Measurements from ENCODE around the gene DOCK10.

Gene DOCK10

DNA sequence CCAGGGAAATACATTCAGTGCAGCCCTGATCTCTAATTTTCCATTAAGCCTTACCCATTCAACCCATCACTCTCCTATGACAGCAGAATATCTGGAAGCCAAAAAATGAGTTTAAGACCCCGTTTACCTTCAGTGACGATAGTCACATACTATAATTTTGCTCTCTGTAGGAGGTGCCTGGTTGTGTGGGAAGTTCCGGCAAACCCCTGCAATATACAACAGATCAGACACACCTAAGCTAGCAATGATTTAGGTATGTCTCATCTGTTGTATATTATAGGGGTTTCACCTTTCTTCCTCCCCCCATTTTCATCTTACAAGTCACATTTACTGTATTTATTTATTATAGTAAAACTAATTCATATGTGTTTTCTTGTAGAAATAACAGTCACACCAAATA, 101.7 kb downstream of the DOCK10 start:
- H2AFZ ChIP-seq (ENCODE audit: low read length), result no peak overlapping the region
- no peak overlapping the region for H3K4me2 ChIP-seq (ENCODE audit: insufficient read depth, low read length, poor library complexity, severe bottlenecking)
- no peak overlapping the region for H4K91ac ChIP-seq (ENCODE audit: low read depth, low read length, poor library complexity)
- no peak overlapping the region for H3K23ac ChIP-seq (ENCODE audit: low read depth, low read length, poor library complexity)
- no CpG with 5 or more reads among the region's 3 CpGs for WGBS, 2 donors (ENCODE audit: extremely low coverage in 2 of 2, insufficient read length in 2 of 2, insufficient replicate concordance in 1 of 2)
- H3K4ac ChIP-seq (ENCODE audit: low read length), result no peak overlapping the region
- no peak overlapping the region for H3K4me3 ChIP-seq (ENCODE audit: low read length in 2 of 2)
- H2BK5ac ChIP-seq (ENCODE audit: low read length), result no peak overlapping the region
- H4K8ac ChIP-seq (ENCODE audit: low read depth, low read length), result no peak overlapping the region
- H3K4me1 ChIP-seq (ENCODE audit: control insufficient read depth in 2 of 2, insufficient read depth in 1 of 2, low read depth in 1 of 2, low read length in 2 of 2), result peaks cover 5 to 11% of the 10 kb centered on the region in 2 donors
- H2BK120ac ChIP-seq (ENCODE audit: low read depth, low read length), result no peak overlapping the region
- H2BK12ac ChIP-seq (ENCODE audit: low read length), result no peak overlapping the region
- no peak overlapping the region for H3K18ac ChIP-seq (ENCODE audit: low read length)
- no peak overlapping the region for H2AK5ac ChIP-seq (ENCODE audit: low read depth, low read length)
- H2BK15ac ChIP-seq (ENCODE audit: low read length), result no peak overlapping the region
- H3K9ac ChIP-seq (ENCODE audit: low read depth, low read length, poor library complexity), result no peak overlapping the region
- no peaks in the 10 kb centered on the region for H3K9me3 ChIP-seq (replicated peaks in 1 of 2; ENCODE audit: control insufficient read depth in 2 of 2, insufficient read depth in 1 of 2, low read depth in 1 of 2, low read length in 2 of 2)
- H3K27me3 ChIP-seq (ENCODE audit: control insufficient read depth in 3 of 3, insufficient read depth in 3 of 3, low read depth in 1 of 3, low read length in 3 of 3), result no peaks in the 10 kb centered on the region
- no peaks in the 10 kb centered on the region for H3K79me1 ChIP-seq (ENCODE audit: low read depth, low read length)
- no peaks in the 10 kb centered on the region for H3K36me3 ChIP-seq (replicated peaks in 1 of 2; ENCODE audit: control insufficient read depth in 2 of 2, insufficient read depth in 2 of 2, low read length in 2 of 2)
- H3K27ac ChIP-seq (replicated peaks; ENCODE audit: low read length), result no peak overlapping the region
- DNase-seq (ENCODE audit: low spot score), result no peak
- H3K14ac ChIP-seq (ENCODE audit: low read length), result no peak overlapping the region

DNA sequence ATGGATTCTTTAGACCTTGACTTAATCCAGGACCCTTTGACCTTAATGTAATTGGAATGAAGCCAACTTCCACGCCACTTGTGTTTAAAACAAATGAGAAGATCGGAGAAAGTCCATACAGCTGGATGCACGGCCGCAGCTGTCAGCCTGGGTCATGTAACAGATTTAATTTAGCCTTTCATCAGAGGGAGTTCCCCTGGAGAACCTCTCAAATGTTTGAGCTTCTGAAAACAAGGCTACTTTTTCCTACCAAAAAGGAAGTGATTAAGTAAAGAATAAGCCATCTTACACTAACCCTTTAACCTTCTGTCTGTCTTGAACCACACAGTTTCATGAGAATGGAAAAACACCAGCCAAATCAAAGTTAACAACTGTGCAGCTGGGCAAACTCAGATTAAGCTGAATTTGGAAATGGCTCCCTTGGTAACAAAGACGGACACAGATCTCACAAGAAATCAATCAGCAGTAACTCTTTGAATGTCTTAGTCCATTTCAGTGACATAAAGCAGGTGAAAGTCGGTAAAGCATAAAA, 103.6 kb downstream of the DOCK10 start:
- Histone ChIP-seq H2BK5ac (ENCODE audit: low read length) (no peak overlapping the region), H3K27ac (replicated peaks; ENCODE audit: low read length) (peak overlapping the region; percentile 38), H4K8ac (ENCODE audit: low read depth, low read length) (no peak overlapping the region), H3K4me1 (ENCODE audit: control insufficient read depth in 2 of 2, insufficient read depth in 1 of 2, low read depth in 1 of 2, low read length in 2 of 2) (peaks cover 8 to 11% of the 10 kb centered on the region in 2 donors), H2BK120ac (ENCODE audit: low read depth, low read length) (no peak overlapping the region), H3K4me3 (ENCODE audit: low read length in 2 of 2) (no peak overlapping the region), H3K27me3 (ENCODE audit: control insufficient read depth in 3 of 3, insufficient read depth in 3 of 3, low read depth in 1 of 3, low read length in 3 of 3) (no peaks in the 10 kb centered on the region), H3K14ac (ENCODE audit: low read length) (no peak overlapping the region), H2AK5ac (ENCODE audit: low read depth, low read length) (no peak overlapping the region), H3K23ac (ENCODE audit: low read depth, low read length, poor library complexity) (no peak overlapping the region), H3K4me2 (ENCODE audit: insufficient read depth, low read length, poor library complexity, severe bottlenecking) (no peak overlapping the region), H3K9me3 (replicated peaks in 1 of 2; ENCODE audit: control insufficient read depth in 2 of 2, insufficient read depth in 1 of 2, low read depth in 1 of 2, low read length in 2 of 2) (no peaks in the 10 kb centered on the region), H3K18ac (ENCODE audit: low read length) (no peak overlapping the region), H3K79me1 (ENCODE audit: low read depth, low read length) (no peaks in the 10 kb centered on the region), H2AFZ (ENCODE audit: low read length) (peak overlapping the region; percentile 74), H3K36me3 (replicated peaks in 1 of 2; ENCODE audit: control insufficient read depth in 2 of 2, insufficient read depth in 2 of 2, low read length in 2 of 2) (no peaks in the 10 kb centered on the region), H2BK12ac (ENCODE audit: low read length) (no peak overlapping the region), H4K91ac (ENCODE audit: low read depth, low read length, poor library complexity) (no peak overlapping the region), H3K9ac (ENCODE audit: low read depth, low read length, poor library complexity) (no peak overlapping the region), H2BK15ac (ENCODE audit: low read length) (no peak overlapping the region), H3K4ac (ENCODE audit: low read length) (no peak overlapping the region)
- whole genome bisulfite sequencing, 2 donors (ENCODE audit: extremely low coverage in 2 of 2, insufficient read length in 2 of 2, insufficient replicate concordance in 1 of 2), result no CpG with 5 or more reads among the region's 6 CpGs
- peak; percentile 38 for DNase-seq (ENCODE audit: low spot score)

DNA sequence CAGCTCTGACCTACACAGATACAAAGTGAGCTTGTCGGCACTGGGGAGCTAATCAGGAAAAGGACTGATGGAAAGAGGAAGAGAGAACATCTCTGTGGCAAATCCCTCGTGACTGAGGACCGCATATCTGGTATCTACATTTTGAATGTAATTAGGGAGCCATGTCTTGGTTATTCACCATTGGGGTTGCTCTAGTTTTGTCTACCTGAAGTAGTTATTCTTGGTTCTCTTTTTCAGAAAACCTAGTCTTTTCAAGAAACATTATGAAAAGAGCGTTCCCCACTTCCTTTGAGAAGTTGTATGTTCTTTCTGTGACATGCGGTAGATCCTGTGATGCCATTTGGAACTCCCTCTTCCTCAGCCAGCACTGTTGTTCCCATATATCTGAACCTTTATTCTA, 104.4 kb downstream of the DOCK10 start:
- H3K4me3 ChIP-seq (ENCODE audit: low read length in 2 of 2), result no peak overlapping the region
- no peak overlapping the region for H2AFZ ChIP-seq (ENCODE audit: low read length)
- no peak overlapping the region for H2AK5ac ChIP-seq (ENCODE audit: low read depth, low read length)
- H4K8ac ChIP-seq (ENCODE audit: low read depth, low read length), result no peak overlapping the region
- no peak overlapping the region for H3K18ac ChIP-seq (ENCODE audit: low read length)
- H3K27me3 ChIP-seq (ENCODE audit: control insufficient read depth in 3 of 3, insufficient read depth in 3 of 3, low read depth in 1 of 3, low read length in 3 of 3), result no peaks in the 10 kb centered on the region
- no CpG with 5 or more reads among the region's 5 CpGs for WGBS, 2 donors (ENCODE audit: extremely low coverage in 2 of 2, insufficient read length in 2 of 2, insufficient replicate concordance in 1 of 2)
- no peaks in the 10 kb centered on the region for H3K9me3 ChIP-seq (replicated peaks in 1 of 2; ENCODE audit: control insufficient read depth in 2 of 2, insufficient read depth in 1 of 2, low read depth in 1 of 2, low read length in 2 of 2)
- DNase-seq (ENCODE audit: low spot score), result no peak
- H4K91ac ChIP-seq (ENCODE audit: low read depth, low read length, poor library complexity), result no peak overlapping the region
- no peak overlapping the region for H3K14ac ChIP-seq (ENCODE audit: low read length)
- no peak overlapping the region for H3K9ac ChIP-seq (ENCODE audit: low read depth, low read length, poor library complexity)
- no peak overlapping the region for H2BK120ac ChIP-seq (ENCODE audit: low read depth, low read length)
- no peak overlapping the region for H3K23ac ChIP-seq (ENCODE audit: low read depth, low read length, poor library complexity)
- H3K4me1 ChIP-seq (ENCODE audit: control insufficient read depth in 2 of 2, insufficient read depth in 1 of 2, low read depth in 1 of 2, low read length in 2 of 2), result peaks cover 8 to 11% of the 10 kb centered on the region in 2 donors
- H3K27ac ChIP-seq (replicated peaks; ENCODE audit: low read length), result peak overlapping the region; percentile 59
- H3K79me1 ChIP-seq (ENCODE audit: low read depth, low read length), result no peaks in the 10 kb centered on the region
- H2BK12ac ChIP-seq (ENCODE audit: low read length), result no peak overlapping the region
- no peak overlapping the region for H3K4me2 ChIP-seq (ENCODE audit: insufficient read depth, low read length, poor library complexity, severe bottlenecking)
- H3K36me3 ChIP-seq (replicated peaks in 1 of 2; ENCODE audit: control insufficient read depth in 2 of 2, insufficient read depth in 2 of 2, low read length in 2 of 2), result no peaks in the 10 kb centered on the region
- no peak overlapping the region for H3K4ac ChIP-seq (ENCODE audit: low read length)
- H2BK5ac ChIP-seq (ENCODE audit: low read length), result no peak overlapping the region
- no peak overlapping the region for H2BK15ac ChIP-seq (ENCODE audit: low read length)

DNA sequence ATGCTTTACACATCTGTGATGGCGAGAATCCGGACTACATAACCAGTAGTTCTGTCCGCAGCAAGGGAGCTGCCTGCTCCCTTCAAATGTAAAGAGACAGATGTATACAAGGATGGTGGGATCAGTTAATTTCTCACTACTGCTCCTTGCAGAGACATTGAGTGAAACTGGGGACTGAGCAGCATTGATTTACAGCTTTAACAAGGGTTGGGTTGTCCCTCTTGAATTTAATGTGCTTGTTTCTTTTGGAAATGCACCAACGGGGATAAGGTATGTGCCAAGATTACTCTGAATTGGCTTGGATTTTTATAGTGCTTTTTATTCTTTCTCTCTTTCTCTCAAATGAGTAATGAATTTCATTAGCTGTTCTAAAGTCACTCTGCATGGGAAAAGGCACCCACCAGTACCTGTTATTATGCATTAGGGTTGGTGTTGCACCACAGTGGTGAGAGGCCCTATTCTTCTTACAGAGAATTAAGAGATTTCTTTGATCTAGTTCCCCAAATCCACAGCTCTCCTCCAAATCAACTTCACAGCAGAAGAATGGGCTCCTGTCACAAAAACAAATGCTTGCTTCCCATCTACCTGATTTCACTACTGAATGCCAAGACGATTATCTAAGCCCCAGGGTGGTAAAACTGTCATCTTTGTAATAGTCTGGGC, 107.6 kb downstream of the DOCK10 start:
- no peak overlapping the region for H3K9ac ChIP-seq (ENCODE audit: low read depth, low read length, poor library complexity)
- H3K79me1 ChIP-seq (ENCODE audit: low read depth, low read length), result no peaks in the 10 kb centered on the region
- H2BK120ac ChIP-seq (ENCODE audit: low read depth, low read length), result no peak overlapping the region
- no peak overlapping the region for H3K23ac ChIP-seq (ENCODE audit: low read depth, low read length, poor library complexity)
- no peaks in the 10 kb centered on the region for H3K36me3 ChIP-seq (replicated peaks in 1 of 2; ENCODE audit: control insufficient read depth in 2 of 2, insufficient read depth in 2 of 2, low read length in 2 of 2)
- H3K4me2 ChIP-seq (ENCODE audit: insufficient read depth, low read length, poor library complexity, severe bottlenecking), result no peak overlapping the region
- no peak for DNase-seq (ENCODE audit: low spot score)
- H3K9me3 ChIP-seq (replicated peaks in 1 of 2; ENCODE audit: control insufficient read depth in 2 of 2, insufficient read depth in 1 of 2, low read depth in 1 of 2, low read length in 2 of 2), result no peaks in the 10 kb centered on the region
- no peak overlapping the region for H2BK5ac ChIP-seq (ENCODE audit: low read length)
- H3K18ac ChIP-seq (ENCODE audit: low read length), result no peak overlapping the region
- H2AK5ac ChIP-seq (ENCODE audit: low read depth, low read length), result no peak overlapping the region
- no peak overlapping the region for H3K27ac ChIP-seq (replicated peaks; ENCODE audit: low read length)
- no peak overlapping the region for H3K4ac ChIP-seq (ENCODE audit: low read length)
- no peaks in the 10 kb centered on the region for H3K27me3 ChIP-seq (ENCODE audit: control insufficient read depth in 3 of 3, insufficient read depth in 3 of 3, low read depth in 1 of 3, low read length in 3 of 3)
- H2BK12ac ChIP-seq (ENCODE audit: low read length), result no peak overlapping the region
- H3K4me3 ChIP-seq (ENCODE audit: low read length in 2 of 2), result no peak overlapping the region
- no peak overlapping the region for H4K8ac ChIP-seq (ENCODE audit: low read depth, low read length)
- H3K4me1 ChIP-seq (ENCODE audit: control insufficient read depth in 2 of 2, insufficient read depth in 1 of 2, low read depth in 1 of 2, low read length in 2 of 2), result peaks cover 3 to 11% of the 10 kb centered on the region in 2 donors
- H3K14ac ChIP-seq (ENCODE audit: low read length), result no peak overlapping the region
- H2BK15ac ChIP-seq (ENCODE audit: low read length), result no peak overlapping the region
- no CpG with 5 or more reads among the region's 5 CpGs for WGBS, 2 donors (ENCODE audit: extremely low coverage in 2 of 2, insufficient read length in 2 of 2, insufficient replicate concordance in 1 of 2)
- no peak overlapping the region for H4K91ac ChIP-seq (ENCODE audit: low read depth, low read length, poor library complexity)
- no peak overlapping the region for H2AFZ ChIP-seq (ENCODE audit: low read length)

All from neuronal stem cell (in vitro differentiated cells).